ENCODE data around the gene AR.

The AR gene, protein sequence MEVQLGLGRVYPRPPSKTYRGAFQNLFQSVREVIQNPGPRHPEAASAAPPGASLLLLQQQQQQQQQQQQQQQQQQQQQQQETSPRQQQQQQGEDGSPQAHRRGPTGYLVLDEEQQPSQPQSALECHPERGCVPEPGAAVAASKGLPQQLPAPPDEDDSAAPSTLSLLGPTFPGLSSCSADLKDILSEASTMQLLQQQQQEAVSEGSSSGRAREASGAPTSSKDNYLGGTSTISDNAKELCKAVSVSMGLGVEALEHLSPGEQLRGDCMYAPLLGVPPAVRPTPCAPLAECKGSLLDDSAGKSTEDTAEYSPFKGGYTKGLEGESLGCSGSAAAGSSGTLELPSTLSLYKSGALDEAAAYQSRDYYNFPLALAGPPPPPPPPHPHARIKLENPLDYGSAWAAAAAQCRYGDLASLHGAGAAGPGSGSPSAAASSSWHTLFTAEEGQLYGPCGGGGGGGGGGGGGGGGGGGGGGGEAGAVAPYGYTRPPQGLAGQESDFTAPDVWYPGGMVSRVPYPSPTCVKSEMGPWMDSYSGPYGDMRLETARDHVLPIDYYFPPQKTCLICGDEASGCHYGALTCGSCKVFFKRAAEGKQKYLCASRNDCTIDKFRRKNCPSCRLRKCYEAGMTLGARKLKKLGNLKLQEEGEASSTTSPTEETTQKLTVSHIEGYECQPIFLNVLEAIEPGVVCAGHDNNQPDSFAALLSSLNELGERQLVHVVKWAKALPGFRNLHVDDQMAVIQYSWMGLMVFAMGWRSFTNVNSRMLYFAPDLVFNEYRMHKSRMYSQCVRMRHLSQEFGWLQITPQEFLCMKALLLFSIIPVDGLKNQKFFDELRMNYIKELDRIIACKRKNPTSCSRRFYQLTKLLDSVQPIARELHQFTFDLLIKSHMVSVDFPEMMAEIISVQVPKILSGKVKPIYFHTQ

GRCh38 chrX:67543818-67544217 lies at the start of gene AR:
TSS of gene AR (plus strand) at chrX:67544021. CDS start at chrX:67545147, 1,126 bp downstream.
- no peak for DNase-seq

- no peak for DNase-seq
These were observed 43.2 kb upstream of the AR start for GRCh38 chrX:67500617-67501016.

DNA sequence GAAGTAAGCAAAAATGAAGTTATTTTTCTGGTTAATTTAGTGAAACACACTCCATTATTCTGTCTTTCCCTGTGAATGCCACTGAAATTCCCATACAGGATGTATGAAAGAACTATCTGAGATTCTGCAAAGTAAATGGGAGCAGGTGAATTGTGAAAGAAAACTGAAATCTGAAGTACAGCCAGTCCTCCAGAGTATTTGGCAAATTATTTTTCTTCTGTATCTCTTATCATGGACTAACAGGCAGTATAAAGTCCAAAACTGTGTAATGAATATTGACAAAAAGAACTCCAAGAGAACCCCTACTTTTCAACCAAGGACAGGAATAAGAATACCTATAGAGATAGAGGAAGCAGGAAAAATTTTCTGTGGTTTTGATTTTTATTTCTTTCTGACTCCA lies 40.8 kb upstream of the AR start:
- DNase-seq: no peak

GRCh38 chrX:67503453-67503852 lies 40.4 kb upstream of the AR start:
- no peak for DNase-seq

- DNase-seq: no peak
These were observed 23.1 kb upstream of the AR start for GRCh38 chrX:67520671-67521070.

DNA sequence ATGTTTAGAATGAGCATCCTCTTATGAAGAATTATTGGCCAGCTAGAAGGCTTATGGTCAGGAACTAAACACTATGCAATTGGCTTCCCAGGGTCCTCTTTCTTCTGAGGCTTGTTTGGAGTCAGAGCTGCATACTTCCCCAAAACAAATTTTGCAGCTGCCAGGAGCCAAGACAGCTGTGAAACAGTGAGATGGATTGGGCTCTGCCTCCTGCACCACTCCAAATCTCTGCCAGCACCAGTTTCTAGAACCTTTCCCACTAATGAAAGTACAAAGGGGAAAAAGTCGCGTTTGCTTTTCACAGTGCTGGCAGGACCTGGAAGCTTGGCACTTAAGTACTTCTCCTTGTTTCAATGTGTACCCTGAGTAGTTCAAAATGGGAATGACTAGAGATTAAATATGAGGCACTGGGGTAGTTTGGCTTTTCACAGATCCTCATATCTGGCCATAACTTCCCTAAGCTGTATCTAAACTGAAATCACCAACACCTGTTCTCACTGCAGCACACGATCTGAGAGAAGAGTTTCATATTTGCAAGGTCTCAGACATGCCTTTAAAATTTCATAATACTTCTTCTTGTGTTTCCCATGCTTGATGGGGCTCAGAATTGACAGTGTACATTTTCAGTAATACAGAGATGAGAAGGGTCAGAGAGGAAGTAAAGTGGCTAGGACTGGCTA lies 20.7 kb upstream of the AR start:
- DNase-seq: no peak

GRCh38 chrX:67523932-67524331 lies 19.9 kb upstream of the AR start:
- no peak for DNase-seq

DNA sequence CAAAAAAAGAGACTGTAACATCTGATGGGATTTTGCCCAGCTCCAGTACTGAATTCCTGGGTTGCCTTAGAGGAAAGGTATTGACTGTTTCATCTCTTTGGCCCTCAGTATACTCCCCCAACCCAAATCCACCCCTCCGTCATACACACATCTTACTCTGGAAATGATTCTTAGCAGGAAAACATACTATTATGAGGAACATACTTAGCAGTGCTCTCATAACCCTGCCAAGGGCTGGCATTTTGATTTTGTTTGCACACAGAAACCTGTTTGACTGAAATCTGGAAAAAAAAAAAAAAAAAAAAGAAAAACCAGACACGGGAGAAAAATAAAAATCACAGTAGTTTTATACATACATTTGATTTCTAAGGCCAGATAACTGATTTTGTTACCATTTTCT lies 19.4 kb upstream of the AR start:
- DNase-seq: no peak

DNA sequence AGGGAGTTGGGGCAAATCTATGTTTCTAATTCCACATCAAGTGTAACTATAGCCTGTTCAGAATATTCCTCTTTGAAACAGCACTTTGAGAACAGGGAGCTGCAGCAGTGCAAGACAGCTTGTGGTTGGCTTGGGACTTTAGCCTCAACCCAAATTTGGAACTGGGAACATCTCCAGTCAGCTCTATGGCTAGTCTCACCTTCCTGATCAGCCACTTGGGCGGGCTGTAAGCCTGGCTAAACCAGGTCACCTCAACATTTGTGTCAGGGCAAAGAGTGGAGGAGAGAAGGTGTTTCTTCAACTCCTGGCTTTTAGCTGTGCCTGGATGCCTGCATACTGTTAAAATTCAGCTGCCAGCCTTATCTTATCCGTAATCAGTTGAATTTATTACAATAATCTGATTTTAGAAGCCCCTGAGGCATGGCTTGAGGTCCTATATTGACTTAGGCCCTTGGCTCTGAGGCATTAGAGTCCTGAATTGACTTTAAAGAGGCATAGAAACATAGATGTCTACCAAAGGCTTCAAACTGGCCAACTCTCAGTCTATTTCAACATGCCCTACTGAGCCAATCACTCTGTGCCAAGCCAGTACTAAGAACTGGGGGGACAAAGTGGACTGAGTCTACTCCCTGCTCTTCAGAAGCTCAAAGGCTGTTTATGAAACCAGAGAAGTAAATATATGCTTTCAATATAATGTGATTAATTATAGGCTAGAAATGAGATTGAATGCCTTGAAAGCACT lies 18.7 kb upstream of the AR start:
- DNase-seq: no peak

GRCh38 chrX:67536564-67536963 lies 7.3 kb upstream of the AR start:
- no peak for DNase-seq

- no peak for DNase-seq
These were observed 5.4 kb upstream of the AR start for GRCh38 chrX:67538383-67538782.

DNA sequence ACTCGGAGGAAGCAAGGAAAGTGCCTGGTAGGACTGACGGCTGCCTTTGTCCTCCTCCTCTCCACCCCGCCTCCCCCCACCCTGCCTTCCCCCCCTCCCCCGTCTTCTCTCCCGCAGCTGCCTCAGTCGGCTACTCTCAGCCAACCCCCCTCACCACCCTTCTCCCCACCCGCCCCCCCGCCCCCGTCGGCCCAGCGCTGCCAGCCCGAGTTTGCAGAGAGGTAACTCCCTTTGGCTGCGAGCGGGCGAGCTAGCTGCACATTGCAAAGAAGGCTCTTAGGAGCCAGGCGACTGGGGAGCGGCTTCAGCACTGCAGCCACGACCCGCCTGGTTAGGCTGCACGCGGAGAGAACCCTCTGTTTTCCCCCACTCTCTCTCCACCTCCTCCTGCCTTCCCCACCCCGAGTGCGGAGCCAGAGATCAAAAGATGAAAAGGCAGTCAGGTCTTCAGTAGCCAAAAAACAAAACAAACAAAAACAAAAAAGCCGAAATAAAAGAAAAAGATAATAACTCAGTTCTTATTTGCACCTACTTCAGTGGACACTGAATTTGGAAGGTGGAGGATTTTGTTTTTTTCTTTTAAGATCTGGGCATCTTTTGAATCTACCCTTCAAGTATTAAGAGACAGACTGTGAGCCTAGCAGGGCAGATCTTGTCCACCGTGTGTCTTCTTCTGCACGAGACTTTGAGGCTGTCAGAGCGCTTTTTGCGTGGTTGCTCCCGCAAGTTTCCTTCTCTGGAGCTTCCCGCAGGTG lies 637 bp downstream of the AR start:
- no peak for DNase-seq

DNA sequence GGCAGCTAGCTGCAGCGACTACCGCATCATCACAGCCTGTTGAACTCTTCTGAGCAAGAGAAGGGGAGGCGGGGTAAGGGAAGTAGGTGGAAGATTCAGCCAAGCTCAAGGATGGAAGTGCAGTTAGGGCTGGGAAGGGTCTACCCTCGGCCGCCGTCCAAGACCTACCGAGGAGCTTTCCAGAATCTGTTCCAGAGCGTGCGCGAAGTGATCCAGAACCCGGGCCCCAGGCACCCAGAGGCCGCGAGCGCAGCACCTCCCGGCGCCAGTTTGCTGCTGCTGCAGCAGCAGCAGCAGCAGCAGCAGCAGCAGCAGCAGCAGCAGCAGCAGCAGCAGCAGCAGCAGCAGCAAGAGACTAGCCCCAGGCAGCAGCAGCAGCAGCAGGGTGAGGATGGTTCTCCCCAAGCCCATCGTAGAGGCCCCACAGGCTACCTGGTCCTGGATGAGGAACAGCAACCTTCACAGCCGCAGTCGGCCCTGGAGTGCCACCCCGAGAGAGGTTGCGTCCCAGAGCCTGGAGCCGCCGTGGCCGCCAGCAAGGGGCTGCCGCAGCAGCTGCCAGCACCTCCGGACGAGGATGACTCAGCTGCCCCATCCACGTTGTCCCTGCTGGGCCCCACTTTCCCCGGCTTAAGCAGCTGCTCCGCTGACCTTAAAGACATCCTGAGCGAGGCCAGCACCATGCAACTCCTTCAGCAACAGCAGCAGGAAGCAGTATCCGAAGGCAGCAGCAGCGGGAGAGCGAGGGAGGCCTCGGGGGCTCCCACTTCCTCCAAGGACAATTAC lies 1.4 kb downstream of the AR start:
- DNase-seq: no peak

GRCh38 chrX:67545893-67546495 lies 2.2 kb downstream of the AR start:
- DNase-seq: no peak

- DNase-seq: no peak
These were observed 2.9 kb downstream of the AR start for GRCh38 chrX:67546496-67547423.

DNA sequence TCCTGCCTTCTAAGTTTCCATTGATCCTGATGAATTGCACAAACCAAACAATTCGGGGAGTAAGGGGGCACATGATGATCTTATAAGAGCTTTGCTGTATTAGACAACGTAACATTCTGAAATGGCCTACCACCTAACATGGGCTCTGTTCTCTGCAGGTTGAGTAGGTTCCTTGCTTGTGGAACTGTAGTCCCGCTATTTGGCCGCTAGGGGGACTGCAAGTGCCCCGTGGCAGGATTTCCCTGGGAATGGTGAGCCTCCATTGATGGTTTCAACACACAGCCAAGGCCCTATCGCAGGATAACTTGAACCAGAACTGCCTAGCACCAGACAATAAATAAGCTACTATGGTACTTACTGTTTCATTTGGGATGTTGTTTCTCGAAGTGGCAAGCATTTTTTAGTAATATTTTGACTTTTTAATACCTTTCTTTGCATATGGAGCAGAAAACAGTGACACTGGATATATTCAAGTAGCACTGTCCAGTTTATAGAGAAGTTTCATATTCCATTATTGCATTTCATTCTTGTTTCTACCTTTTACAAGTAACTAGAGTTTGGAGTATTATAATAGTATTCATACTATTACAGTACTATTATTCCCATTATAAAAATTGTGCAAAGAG lies 11.9 kb downstream of the AR start:
- no peak for DNase-seq

DNA sequence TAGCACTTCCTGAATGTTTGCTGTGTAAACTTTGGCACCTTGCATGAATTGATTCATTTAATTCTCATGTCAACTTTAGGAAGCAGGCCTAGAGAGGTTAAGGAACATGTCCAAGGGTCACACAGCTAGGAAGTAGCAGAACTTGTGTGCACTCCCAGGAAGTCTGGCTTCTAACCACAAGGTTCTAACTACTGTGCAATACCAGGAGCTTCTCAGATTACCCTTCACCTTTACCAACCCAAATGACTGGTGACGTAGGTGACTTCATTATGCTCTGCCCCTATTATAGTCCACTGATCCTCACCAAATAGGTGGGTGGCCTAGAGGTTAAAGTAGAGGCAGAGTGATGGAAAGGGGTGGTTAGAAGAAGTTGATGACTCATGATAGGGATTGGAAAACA lies 14.4 kb downstream of the AR start:
- no peak for DNase-seq

GRCh38 chrX:67563469-67564448 lies 19.9 kb downstream of the AR start:
- DNase-seq: no peak
